Mucosa of rectum (tissue), 2 donors: Measurements from ENCODE around the gene MYOG.

Experiments
- H3K27ac ChIP-seq, 2 donors: one replicate each; pipeline ENCODE4 v1.7.0; 2013; ENCODE audit warnings: inconsistent platforms in 2 of 2, low read depth in 2 of 2, low read length in 2 of 2
- H3K27me3 ChIP-seq, 2 donors: one replicate each; pipeline ENCODE4 v1.7.0; 2013; ENCODE audit warnings: low read length in 2 of 2; ENCODE audit not compliant: control insufficient read depth in 2 of 2, insufficient read depth in 2 of 2
- H3K36me3 ChIP-seq, 2 donors: one replicate each; pipeline ENCODE4 v1.7.0; 2013; ENCODE audit warnings: low read length in 2 of 2; ENCODE audit not compliant: control insufficient read depth in 2 of 2, insufficient read depth in 2 of 2
- H3K4me1 ChIP-seq, 2 donors: one replicate each; pipeline ENCODE4 v1.7.0; 2013; ENCODE audit warnings: low read length in 2 of 2, mild to moderate bottlenecking in 1 of 2; ENCODE audit not compliant: control insufficient read depth in 2 of 2, insufficient read depth in 2 of 2
- H3K4me3 ChIP-seq, 2 donors: one replicate each; pipeline ENCODE4 v1.7.0; 2013; ENCODE audit warnings: low read length in 2 of 2
- H3K9ac ChIP-seq, 2 donors: one replicate each; pipeline ENCODE4 v1.7.0; 2013; ENCODE audit warnings: low read length in 2 of 2, low read depth in 1 of 2, mild to moderate bottlenecking in 1 of 2
- H3K9me3 ChIP-seq, 2 donors: one replicate each; pipeline ENCODE4 v1.7.0; 2013; ENCODE audit warnings: low read length in 2 of 2; ENCODE audit not compliant: control insufficient read depth in 2 of 2
- donor health status: healthy.
- donor health status: Normal muscosa, but diverticular disease.

Gene MYOG

GRCh38 chr1:203099805-203100515 is 14.1 kb upstream of the MYOG start:
- H3K4me3 ChIP-seq = no peak overlapping the region
- H3K36me3 ChIP-seq = no peaks in the 10 kb centered on the region
- H3K4me1 ChIP-seq = no peaks in the 10 kb centered on the region
- H3K27ac ChIP-seq = no peak overlapping the region
- peaks cover 0 to 4% of the 10 kb centered on the region in 2 donors for H3K9me3 ChIP-seq
- H3K27me3 ChIP-seq = peaks cover 3 to 4% of the 10 kb centered on the region in 2 donors
- no peak overlapping the region for H3K9ac ChIP-seq

- Histone ChIP-seq H3K9ac (no peak overlapping the region), H3K36me3 (no peaks in the 10 kb centered on the region), H3K9me3 (peaks cover 0 to 11% of the 10 kb centered on the region in 2 donors), H3K27me3 (peaks cover 3 to 4% of the 10 kb centered on the region in 2 donors), H3K27ac (no peak overlapping the region), H3K4me1 (no peaks in the 10 kb centered on the region), H3K4me3 (no peak overlapping the region)
Measured at GRCh38 chr1:203098914-203099520, 13.2 kb upstream of the MYOG start.

- no peaks in the 10 kb centered on the region for H3K36me3 ChIP-seq
- H3K27me3 ChIP-seq = peaks cover 3 to 4% of the 10 kb centered on the region in 2 donors
- H3K9ac ChIP-seq = no peak overlapping the region
- H3K4me3 ChIP-seq = no peak overlapping the region
- no peaks in the 10 kb centered on the region for H3K4me1 ChIP-seq
- peaks cover 0 to 11% of the 10 kb centered on the region in 2 donors for H3K9me3 ChIP-seq
- no peak overlapping the region for H3K27ac ChIP-seq
Measured at GRCh38 chr1:203098445-203098844, 12.6 kb upstream of the MYOG start.

GRCh38 chr1:203097001-203097400 is 11.2 kb upstream of the MYOG start:
- no peaks in the 10 kb centered on the region for H3K36me3 ChIP-seq
- H3K4me1 ChIP-seq = no peaks in the 10 kb centered on the region
- no peak overlapping the region for H3K9ac ChIP-seq
- H3K4me3 ChIP-seq = no peak overlapping the region
- H3K27me3 ChIP-seq = peaks cover 4 to 5% of the 10 kb centered on the region in 2 donors
- H3K27ac ChIP-seq = no peak overlapping the region
- H3K9me3 ChIP-seq = peaks cover 0 to 11% of the 10 kb centered on the region in 2 donors

GRCh38 chr1:203096566-203096965 is 10.8 kb upstream of the MYOG start:
- peaks cover 4 to 8% of the 10 kb centered on the region in 2 donors for H3K27me3 ChIP-seq
- no peaks in the 10 kb centered on the region for H3K4me1 ChIP-seq
- no peak overlapping the region for H3K4me3 ChIP-seq
- H3K27ac ChIP-seq = no peak overlapping the region
- no peaks in the 10 kb centered on the region for H3K36me3 ChIP-seq
- H3K9me3 ChIP-seq = peaks cover 0 to 11% of the 10 kb centered on the region in 2 donors
- no peak overlapping the region for H3K9ac ChIP-seq

- no peaks in the 10 kb centered on the region for H3K36me3 ChIP-seq
- H3K9ac ChIP-seq = no peak overlapping the region
- H3K4me3 ChIP-seq = no peak overlapping the region
- no peak overlapping the region for H3K27ac ChIP-seq
- H3K4me1 ChIP-seq = no peaks in the 10 kb centered on the region
- H3K9me3 ChIP-seq = peaks cover 0 to 11% of the 10 kb centered on the region in 2 donors
- peaks cover 0 to 15% of the 10 kb centered on the region in 2 donors for H3K27me3 ChIP-seq
Measured at GRCh38 chr1:203095061-203095690, 9.4 kb upstream of the MYOG start.

GRCh38 chr1:203093754-203094410 is 8.1 kb upstream of the MYOG start:
- H3K36me3 ChIP-seq = no peaks in the 10 kb centered on the region
- peaks cover 0 to 11% of the 10 kb centered on the region in 2 donors for H3K9me3 ChIP-seq
- no peak overlapping the region for H3K27ac ChIP-seq
- H3K4me3 ChIP-seq = no peak overlapping the region
- H3K4me1 ChIP-seq = no peaks in the 10 kb centered on the region
- H3K27me3 ChIP-seq = peaks cover 0 to 12% of the 10 kb centered on the region in 2 donors
- no peak overlapping the region for H3K9ac ChIP-seq

- Histone ChIP-seq H3K9me3 (peaks cover 0 to 11% of the 10 kb centered on the region in 2 donors), H3K36me3 (no peaks in the 10 kb centered on the region), H3K4me3 (no peak overlapping the region), H3K27me3 (peaks cover 0 to 12% of the 10 kb centered on the region in 2 donors), H3K9ac (no peak overlapping the region), H3K4me1 (no peaks in the 10 kb centered on the region), H3K27ac (no peak overlapping the region)
Measured at GRCh38 chr1:203091761-203092330, 6.0 kb upstream of the MYOG start.

GRCh38 chr1:203091199-203091477 is 5.3 kb upstream of the MYOG start:
- H3K36me3 ChIP-seq = no peaks in the 10 kb centered on the region
- H3K27me3 ChIP-seq = peaks cover 0 to 12% of the 10 kb centered on the region in 2 donors
- H3K9ac ChIP-seq = no peak overlapping the region
- no peak overlapping the region for H3K4me3 ChIP-seq
- H3K9me3 ChIP-seq = peaks cover 0 to 11% of the 10 kb centered on the region in 2 donors
- no peak overlapping the region for H3K27ac ChIP-seq
- H3K4me1 ChIP-seq = no peaks in the 10 kb centered on the region
